GM23248 (cell line): Measurements from ENCODE around the gene LIMCH1. TPM values are rescaled to one million over a fixed set of nuclear protein-coding genes. Genes with fewer than 3 reads are reported as not detected.

ENCODE experiments used
- DNase-seq: peaks from one replicate; pipeline ENCODE4 v3.0.0-alpha.2; 2015
- H2AFZ ChIP-seq: fragments of 200-600 bp; sonication (generic); 2 replicates; pipeline ENCODE4 v1.6.1; 2016; ENCODE audit warnings: antibody characterized with exemption
- H3F3A ChIP-seq: fragments of 200-600 bp; sonication (generic); 2 replicates; pipeline ENCODE4 v1.6.1; 2016; ENCODE audit warnings: mild to moderate bottlenecking, antibody characterized with exemption, mixed run types; ENCODE audit not compliant: insufficient read depth
- H3K27ac ChIP-seq: fragments of 200-600 bp; sonication (generic); 2 replicates; pipeline ENCODE4 v1.5.1; 2016; ENCODE audit warnings: mild to moderate bottlenecking
- H3K27me3 ChIP-seq: fragments of 200-600 bp; sonication (generic); replicated peaks from 2 replicates; pipeline ENCODE4 v1.6.1; 2016; ENCODE audit warnings: mild to moderate bottlenecking; ENCODE audit not compliant: insufficient read depth
- H3K36me3 ChIP-seq: fragments of 200-600 bp; sonication (generic); 2 replicates; pipeline ENCODE4 v1.6.1; 2016; ENCODE audit warnings: low read depth, mild to moderate bottlenecking
- H3K4me1 ChIP-seq: fragments of 200-600 bp; sonication (generic); 2 replicates; pipeline ENCODE4 v1.6.1; 2016; ENCODE audit warnings: mild to moderate bottlenecking; ENCODE audit not compliant: insufficient read depth
- H3K4me2 ChIP-seq: fragments of 200-600 bp; sonication (generic); one replicate; pipeline ENCODE4 v1.6.1; 2016; ENCODE audit warnings: mild to moderate bottlenecking; ENCODE audit not compliant: unreplicated experiment
- H3K4me3 ChIP-seq: fragments of 200-600 bp; sonication (generic); 2 replicates; pipeline ENCODE4 v1.5.1; 2016; ENCODE audit warnings: mild to moderate bottlenecking
- H3K79me2 ChIP-seq: fragments of 200-600 bp; sonication (generic); 2 replicates; pipeline ENCODE4 v1.6.1; 2016; ENCODE audit warnings: mild to moderate bottlenecking; ENCODE audit not compliant: insufficient read depth
- H3K9ac ChIP-seq: fragments of 200-600 bp; sonication (generic); 2 replicates; pipeline ENCODE4 v1.6.1; 2016; ENCODE audit warnings: mild to moderate bottlenecking
- H3K9me2 ChIP-seq: fragments of 200-600 bp; sonication (generic); 2 replicates; pipeline ENCODE4 v1.6.1; 2016; ENCODE audit warnings: mixed run types, mild to moderate bottlenecking, moderate library complexity; ENCODE audit not compliant: insufficient read depth
- H3K9me3 ChIP-seq: fragments of 200-600 bp; sonication (generic); one replicate; pipeline ENCODE4 v1.6.1; 2017; ENCODE audit warnings: low read depth
- H4K20me1 ChIP-seq: fragments of 200-600 bp; sonication (generic); 2 replicates; pipeline ENCODE4 v1.6.0; 2016; ENCODE audit not compliant: insufficient read depth
- EZH2 ChIP-seq: fragments of 200-600 bp; sonication (generic); IDR thresholded peaks from 2 replicates; pipeline ENCODE4 v1.6.1; 2018; ENCODE audit warnings: antibody characterized with exemption, mild to moderate bottlenecking; ENCODE audit not compliant: insufficient read depth, poor library complexity, severe bottlenecking
- EZH2phosphoT487 ChIP-seq: fragments of 200-600 bp; sonication (generic); IDR thresholded peaks from 2 replicates; pipeline ENCODE4 v1.6.1; 2018; ENCODE audit warnings: antibody characterized with exemption, moderate library complexity, mild to moderate bottlenecking, low read depth; ENCODE audit not compliant: insufficient read depth
- WGBS, 2 experiments: methylation state at CpG; one replicate each; pipeline ENCODE4 v1.1.6; 2015 to 2017; ENCODE audit warnings: low lambda C conversion rate in 2 of 2, low coverage in 1 of 2; ENCODE audit errors: missing lambda C conversion rate in 2 of 2; 5-methylcytosine and 5-hydroxymethylcytosine counted together
- in situ Hi-C: fragments of 300-500 bp; cut with MboI; formaldehyde crosslinking; loops from 2 replicates; pipeline ENCODE4 v1.15.0; 2020
- polyA plus RNA-seq: library from polyadenylated mRNA; unstranded; fragments of >200 nt; fragmentation: Nextera tagmentation; extraction: Ambion mirVana; gene quantifications from 2 replicates; pipeline ENCODE4 v1.2.1, GENCODE V29; 2016
- total RNA-seq: library from RNA; depleted of rRNA; stranded (reverse); fragments of >200 nt; shearing (Covaris generic); gene quantifications from 2 replicates; pipeline ENCODE4 v1.2.3, GENCODE V29; 2014

LIMCH1 gene
- total and polyA plus RNA-seq, 2 experiments from 2014 or later, result 17.4 to 22.2 TPM

- no peaks in the 10 kb centered on the region for H3K79me2 ChIP-seq
- no peak overlapping the region for H2AFZ ChIP-seq
- H3K36me3 ChIP-seq, result no peaks in the 10 kb centered on the region
- H3K9me3 ChIP-seq, result no peaks in the 10 kb centered on the region
- no peak overlapping the region for H3K4me2 ChIP-seq
- H3K4me1 ChIP-seq, result no peaks in the 10 kb centered on the region
- TF ChIP-seq EZH2 (no peak), EZH2phosphoT487 (no peak)
- H3K4me3 ChIP-seq, result no peak overlapping the region
- no peaks in the 10 kb centered on the region for H3K27me3 ChIP-seq
- H3K27ac ChIP-seq, result no peak overlapping the region
- no peak overlapping the region for H3K9ac ChIP-seq
- DNase-seq, result no peak
- in situ Hi-C loops, result no loop called here
- H3K9me2 ChIP-seq, result no peaks in the 10 kb centered on the region
- no peaks in the 10 kb centered on the region for H3F3A ChIP-seq
- no peaks in the 10 kb centered on the region for H4K20me1 ChIP-seq
These were observed 12.4 kb downstream of the LIMCH1 start for GRCh38 chr4:41550308-41550707.

GRCh38 chr4:41551536-41551935 is 13.6 kb downstream of the LIMCH1 start:
- TF ChIP-seq EZH2phosphoT487 (no peak), EZH2 (no peak)
- H3K4me3 ChIP-seq, result no peak overlapping the region
- DNase-seq, result no peak
- no peaks in the 10 kb centered on the region for H3K9me3 ChIP-seq
- in situ Hi-C loops, result no loop called here
- no peak overlapping the region for H3K27ac ChIP-seq
- H3K79me2 ChIP-seq, result no peaks in the 10 kb centered on the region
- no peaks in the 10 kb centered on the region for H3K4me1 ChIP-seq
- 43 to 44% methylated on average over 2 of the region's 2 CpGs for WGBS, 2 experiments
- H3F3A ChIP-seq, result no peaks in the 10 kb centered on the region
- no peaks in the 10 kb centered on the region for H3K36me3 ChIP-seq
- no peaks in the 10 kb centered on the region for H4K20me1 ChIP-seq
- no peak overlapping the region for H3K9ac ChIP-seq
- no peak overlapping the region for H3K4me2 ChIP-seq
- no peaks in the 10 kb centered on the region for H3K9me2 ChIP-seq
- no peaks in the 10 kb centered on the region for H3K27me3 ChIP-seq
- H2AFZ ChIP-seq, result no peak overlapping the region

GRCh38 chr4:41554905-41555304 is 16.9 kb downstream of the LIMCH1 start:
- Histone ChIP-seq H3K9me2 (no peaks in the 10 kb centered on the region), H3K27me3 (no peaks in the 10 kb centered on the region), H3K9me3 (no peaks in the 10 kb centered on the region), H3K27ac (no peak overlapping the region), H3F3A (no peaks in the 10 kb centered on the region), H3K4me1 (no peaks in the 10 kb centered on the region), H3K79me2 (no peaks in the 10 kb centered on the region), H3K4me2 (no peak overlapping the region), H3K9ac (no peak overlapping the region), H3K4me3 (no peak overlapping the region), H3K36me3 (no peaks in the 10 kb centered on the region), H4K20me1 (no peaks in the 10 kb centered on the region), H2AFZ (no peak overlapping the region)
- TF ChIP-seq EZH2 (no peak), EZH2phosphoT487 (no peak)
- no peak for DNase-seq
- in situ Hi-C loops, result no loop called here
- 42 to 47% methylated on average over 4 of the region's 4 CpGs for WGBS, 2 experiments

GRCh38 chr4:41556526-41556925 is 18.6 kb downstream of the LIMCH1 start:
- Histone ChIP-seq H3K9me2 (no peaks in the 10 kb centered on the region), H3K27me3 (no peaks in the 10 kb centered on the region; the same call in 1 of the 2 replicates), H3K79me2 (no peaks in the 10 kb centered on the region), H3F3A (no peaks in the 10 kb centered on the region), H3K9me3 (no peaks in the 10 kb centered on the region), H3K4me3 (no peak overlapping the region), H2AFZ (no peak overlapping the region), H3K9ac (no peak overlapping the region), H3K4me2 (no peak overlapping the region), H4K20me1 (no peaks in the 10 kb centered on the region), H3K27ac (no peak overlapping the region), H3K4me1 (no peaks in the 10 kb centered on the region), H3K36me3 (no peaks in the 10 kb centered on the region)
- in situ Hi-C loops, result no loop called here
- WGBS, 2 experiments, result 64 to 76% methylated on average over 1 of the region's 1 CpG
- DNase-seq, result no peak
- TF ChIP-seq EZH2phosphoT487, result no peak
- TF ChIP-seq EZH2, result no peak

- no peaks in the 10 kb centered on the region; the same call in 1 of the 2 replicates for H3K27me3 ChIP-seq
- TF ChIP-seq EZH2phosphoT487, result no peak
- TF ChIP-seq EZH2, result no peak
- no peaks in the 10 kb centered on the region for H3K9me2 ChIP-seq
- no peak overlapping the region for H3K27ac ChIP-seq
- no peak overlapping the region for H2AFZ ChIP-seq
- no peak overlapping the region for H3K4me3 ChIP-seq
- in situ Hi-C loops, result no loop called here
- no peaks in the 10 kb centered on the region for H3K36me3 ChIP-seq
- no peaks in the 10 kb centered on the region for H3K79me2 ChIP-seq
- no peaks in the 10 kb centered on the region for H3K4me1 ChIP-seq
- DNase-seq, result no peak
- H3K9ac ChIP-seq, result no peak overlapping the region
- no peaks in the 10 kb centered on the region for H3F3A ChIP-seq
- H3K4me2 ChIP-seq, result no peak overlapping the region
- 54 to 62% methylated on average over 2 of the region's 2 CpGs for WGBS, 2 experiments
- H3K9me3 ChIP-seq, result no peaks in the 10 kb centered on the region
- no peaks in the 10 kb centered on the region for H4K20me1 ChIP-seq
These were observed 22.1 kb downstream of the LIMCH1 start for GRCh38 chr4:41559940-41560516.
